Adipose tissue (tissue), 3 donors: ENCODE measurements around the gene GOLGB1. TPM values are rescaled to one million over a fixed set of nuclear protein-coding genes. Genes with fewer than 3 reads are reported as not detected.
"Not testable (repeated sequence)": the region's sequence is repeated elsewhere in the genome, so short reads cannot be mapped to it uniquely, and the experiment has no call there.

Experiments
- H3K27ac ChIP-seq: one replicate; pipeline ENCODE4 v1.5.1; 2013; ENCODE audit warnings: low read depth, low read length
- WGBS, 3 donors: extraction: QIAGEN DNeasy Blood & Tissue Kit; methylation state at CpG; one replicate each; pipeline ENCODE4 v1.1.7; 2013; 5-methylcytosine and 5-hydroxymethylcytosine counted together
- polyA plus RNA-seq, 3 donors: library from polyadenylated mRNA; stranded (reverse); fragments of 200-250 nt; gene quantifications; one replicate each; pipeline ENCODE4 v1.2.3, GENCODE V29; 2013
- donor health status: healthy with polysubstance abuse.
- donor health status: Bipolar disorder and iron deficiency.
- donor health status: healthy.

The GOLGB1 gene
- polyA plus RNA-seq, 3 donors, result 13.8 to 16.6 (median 14.4) TPM

DNA sequence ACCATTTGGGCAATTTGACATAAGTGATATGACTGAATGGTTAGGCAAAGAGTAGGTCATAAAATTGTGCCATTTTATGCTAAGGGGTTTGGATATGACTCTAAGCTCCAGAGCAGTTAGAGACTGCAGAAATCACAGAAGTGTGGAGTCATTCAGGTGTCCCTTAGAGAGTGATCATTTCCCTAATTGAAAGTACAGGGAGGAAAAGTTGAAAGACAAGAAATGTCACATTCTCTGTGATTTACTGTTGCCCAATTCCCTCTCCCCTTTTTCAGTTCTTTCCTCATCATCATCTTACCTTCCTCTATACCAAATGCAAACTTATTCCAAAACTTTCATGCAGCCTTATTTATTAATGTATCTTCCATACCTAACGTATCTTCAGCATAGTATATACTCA, 2.7 kb upstream of the GOLGB1 start:
- 79 to 94% (median 85%) methylated on average over 1 of the region's 1 CpG for WGBS, 3 donors
- no peak overlapping the region for H3K27ac ChIP-seq

- H3K27ac ChIP-seq, result no peak overlapping the region
- 1 to 3% (median 2%) methylated on average over 9 of the region's 9 CpGs for WGBS, 3 donors
These were observed 510 bp upstream of the GOLGB1 start for GRCh38 chr3:121750087-121750415.

- H3K27ac ChIP-seq, result no peak overlapping the region
- 0 to 1% (median 1%) methylated on average over 17 of the region's 17 CpGs for WGBS, 3 donors
These were observed 763 bp downstream of the GOLGB1 start for GRCh38 chr3:121748680-121749275.

GRCh38 chr3:121747976-121748375, 1.6 kb downstream of the GOLGB1 start:
- no peak overlapping the region for H3K27ac ChIP-seq

GRCh38 chr3:121743106-121743505, 6.4 kb downstream of the GOLGB1 start:
- 96 to 100% (median 97%) methylated on average over 2 of the region's 2 CpGs for WGBS, 3 donors
- H3K27ac ChIP-seq, result not testable (repeated sequence)

More at GRCh38 chr3:121747976-121748375, 1.6 kb downstream of the GOLGB1 start:
- 11 to 38% (median 30%) methylated on average over 3 of the region's 3 CpGs for WGBS, 3 donors

DNA sequence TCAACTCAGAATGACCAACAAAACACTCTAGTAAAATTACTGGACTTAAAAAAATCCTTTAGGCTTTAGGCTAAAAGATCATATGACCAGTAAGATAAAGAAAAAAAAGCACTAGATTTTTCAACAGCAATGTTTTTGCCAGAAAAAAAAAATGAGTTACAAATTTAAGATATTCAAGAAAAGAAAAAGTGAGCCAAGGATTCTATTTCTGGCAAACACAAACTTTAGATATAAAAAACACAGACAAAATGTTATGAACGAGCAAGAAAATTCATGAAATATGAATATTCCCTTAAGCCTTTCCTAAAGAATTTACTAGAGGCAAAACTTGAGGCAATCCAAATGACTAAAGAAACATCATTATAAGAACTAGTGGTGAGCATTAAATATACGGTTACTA, 8.6 kb downstream of the GOLGB1 start:
- H3K27ac ChIP-seq, result no peak overlapping the region
- WGBS, 3 donors, result 57 to 67% (median 65%) methylated on average over 2 of the region's 2 CpGs

DNA sequence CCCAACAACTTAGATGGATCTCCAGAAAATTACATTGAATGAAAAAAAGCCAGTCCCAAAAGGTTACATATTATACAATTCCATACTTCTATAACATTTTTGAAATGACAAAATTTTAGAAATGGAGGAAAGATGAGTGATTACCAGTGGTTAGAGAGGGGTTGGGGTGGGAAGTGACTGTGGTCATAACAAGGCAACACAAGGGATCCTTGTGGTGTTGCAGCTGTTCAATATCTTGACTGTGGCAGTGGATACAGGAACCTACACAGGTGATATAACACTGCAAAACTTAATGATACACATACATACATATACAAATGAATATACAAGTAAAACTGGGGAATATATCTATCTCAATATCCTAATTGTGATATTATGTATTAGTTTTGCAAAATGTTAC, 9.6 kb downstream of the GOLGB1 start:
- no peak overlapping the region for H3K27ac ChIP-seq

DNA sequence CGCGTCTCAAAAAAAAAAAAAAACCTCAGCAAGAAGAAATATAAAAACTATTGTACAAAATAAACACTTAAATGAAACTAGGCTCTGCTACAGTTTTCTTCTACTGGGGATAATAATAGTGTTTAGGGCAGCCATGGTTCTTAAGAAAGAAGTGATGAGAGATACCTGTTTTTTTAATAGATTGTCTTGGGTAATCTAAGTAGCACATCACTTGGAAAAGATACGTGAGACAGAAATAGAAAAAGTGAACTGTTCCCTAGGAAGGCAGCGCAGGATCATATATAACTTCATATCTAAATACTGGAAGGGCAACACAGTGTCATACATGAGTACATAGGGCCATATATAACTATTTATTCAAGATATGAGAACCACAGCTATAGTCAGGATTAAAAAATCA, 11.9 kb downstream of the GOLGB1 start:
- 95 to 96% (median 95%) methylated on average over 4 of the region's 4 CpGs for WGBS, 3 donors
- H3K27ac ChIP-seq, result no peak overlapping the region

DNA sequence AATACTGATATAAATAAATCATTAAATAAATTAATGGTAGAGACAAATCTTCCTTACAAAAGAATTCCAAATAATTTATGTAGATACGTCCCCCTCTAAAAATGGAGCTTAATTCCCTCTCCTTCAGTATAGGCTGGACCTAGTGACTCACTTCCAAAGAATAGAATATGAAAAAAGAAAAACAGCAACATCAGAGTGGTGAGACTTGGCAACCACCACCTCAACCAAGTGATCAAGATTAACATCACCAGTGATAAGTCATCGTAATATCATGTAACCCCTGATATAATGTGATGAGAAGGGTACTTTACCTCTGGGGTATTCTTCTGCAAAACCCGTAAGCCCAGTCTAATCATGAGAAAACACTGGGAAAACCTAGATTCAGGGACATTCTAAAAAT, 13.4 kb downstream of the GOLGB1 start:
- no peak overlapping the region for H3K27ac ChIP-seq
- 83 to 91% (median 86%) methylated on average over 3 of the region's 3 CpGs for WGBS, 3 donors

- no peak overlapping the region for H3K27ac ChIP-seq
These were observed 14.4 kb downstream of the GOLGB1 start for GRCh38 chr3:121735047-121735696.

DNA sequence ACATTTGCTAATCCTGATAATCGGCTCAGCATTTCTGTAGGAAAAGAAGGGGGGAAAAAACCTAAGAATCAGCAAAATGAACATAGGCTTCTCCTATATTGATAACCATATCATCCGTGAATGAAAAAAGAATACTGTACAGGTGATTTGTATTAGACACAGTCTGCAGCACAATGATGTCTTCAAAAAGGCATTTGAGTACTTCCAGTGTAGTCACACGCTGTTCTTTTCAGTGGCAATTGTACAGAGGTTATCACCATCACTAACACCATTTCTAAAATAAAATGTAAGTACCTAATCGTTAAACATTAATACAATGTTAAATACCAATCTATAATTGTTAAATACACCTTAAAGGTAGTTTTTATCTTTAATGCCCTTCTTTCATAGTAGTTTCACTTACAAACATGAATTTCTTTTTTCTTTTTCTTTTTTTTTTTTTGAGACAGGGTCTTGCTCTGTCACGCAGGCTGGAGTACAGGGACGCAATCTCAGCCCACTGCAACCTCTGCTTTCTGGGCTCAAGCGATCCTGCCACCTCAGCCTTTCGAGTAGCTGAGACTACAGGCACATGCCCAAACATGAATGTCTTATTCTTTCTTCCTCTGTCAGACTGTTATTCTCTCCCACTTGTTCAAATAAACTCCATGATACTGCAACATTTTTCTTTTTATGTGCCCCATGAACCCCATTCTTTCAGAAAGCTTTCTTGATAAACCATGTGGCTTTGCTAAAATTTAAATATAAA, 18.4 kb downstream of the GOLGB1 start:
- 82 to 92% (median 92%) methylated on average over 8 of the region's 8 CpGs for WGBS, 3 donors
- no peak overlapping the region for H3K27ac ChIP-seq

DNA sequence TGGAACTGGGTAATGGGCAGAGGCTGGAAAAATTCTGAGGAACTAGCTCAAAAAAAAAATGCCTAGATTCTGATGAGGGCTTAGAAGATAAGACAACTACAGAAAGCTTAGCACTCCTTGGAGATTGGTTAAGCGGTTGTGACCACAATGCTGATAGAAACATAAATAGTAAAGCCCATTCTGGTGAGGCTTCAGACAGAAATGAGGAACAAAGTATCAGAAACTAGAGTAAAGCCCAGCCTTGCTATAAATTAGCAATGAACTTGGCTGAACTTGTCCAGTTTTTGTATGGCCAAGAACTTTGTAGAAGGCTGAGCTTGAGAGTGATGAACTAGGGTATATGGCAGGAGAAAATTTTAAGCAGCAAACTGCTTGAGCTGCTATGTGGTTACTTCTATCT, 25.4 kb downstream of the GOLGB1 start:
- no peak overlapping the region for H3K27ac ChIP-seq
- WGBS, 3 donors, result 86 to 93% (median 91%) methylated on average over 1 of the region's 1 CpG

DNA sequence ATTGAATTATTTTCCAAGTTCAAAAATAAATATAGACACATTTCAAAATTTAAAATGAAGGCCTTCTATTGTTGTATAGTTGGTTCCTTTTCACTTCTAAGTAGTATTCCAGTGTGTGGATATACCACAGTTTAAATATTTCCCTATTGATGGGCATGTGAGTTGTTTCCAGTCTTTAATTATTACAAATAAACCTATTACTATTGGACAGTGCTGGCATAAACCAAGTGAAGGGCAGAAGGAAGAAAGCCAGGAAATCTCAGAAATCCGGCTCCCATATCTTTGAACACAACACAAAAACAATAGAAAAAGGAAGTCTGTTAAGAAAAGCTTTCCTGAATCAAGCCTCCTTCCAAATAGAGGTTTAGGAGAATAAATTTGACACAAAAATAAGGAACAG, 26.1 kb downstream of the GOLGB1 start:
- no peak overlapping the region for H3K27ac ChIP-seq
- WGBS, 3 donors, result 76 to 88% (median 79%) methylated on average over 1 of the region's 1 CpG

- WGBS, 3 donors, result 82 to 98% (median 85%) methylated on average over 1 of the region's 1 CpG
- no peak overlapping the region for H3K27ac ChIP-seq
These were observed 27.1 kb downstream of the GOLGB1 start for GRCh38 chr3:121722411-121722810.

GRCh38 chr3:121720163-121720562, 29.4 kb downstream of the GOLGB1 start:
- H3K27ac ChIP-seq, result no peak overlapping the region

GRCh38 chr3:121719423-121719822, 30.1 kb downstream of the GOLGB1 start:
- no peak overlapping the region for H3K27ac ChIP-seq
- WGBS, 3 donors, result 83 to 97% (median 95%) methylated on average over 5 of the region's 5 CpGs

DNA sequence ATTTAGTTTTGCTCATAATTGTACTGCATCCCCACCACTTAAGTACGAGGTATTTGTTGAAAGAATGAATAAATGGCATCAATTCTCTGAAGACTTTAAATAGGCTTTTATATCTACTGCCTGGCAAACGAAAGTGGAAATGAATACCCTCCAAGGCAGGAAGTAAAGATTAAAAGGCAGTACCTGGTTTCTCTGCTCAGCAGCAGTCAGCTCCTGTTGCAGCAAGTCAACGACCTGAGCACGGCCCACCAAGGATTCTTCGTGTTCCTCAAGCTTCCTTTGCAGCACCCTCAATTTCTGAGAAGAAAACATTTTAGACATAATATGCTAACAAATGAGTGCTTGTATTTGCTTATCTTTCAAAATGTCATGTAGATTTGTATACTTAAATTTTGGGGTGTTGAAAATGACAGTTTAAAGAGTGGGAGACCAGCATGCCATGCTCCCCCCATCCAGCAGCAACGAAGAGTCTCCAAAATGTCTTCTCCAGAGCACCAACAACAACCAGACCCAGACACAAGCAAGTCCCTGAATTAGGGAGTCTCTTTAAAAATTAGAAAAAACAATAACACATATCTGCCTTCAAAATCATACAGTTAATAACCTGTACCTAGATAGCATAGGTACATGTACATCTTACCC, 31.2 kb downstream of the GOLGB1 start:
- H3K27ac ChIP-seq, result no peak overlapping the region
- 78 to 89% (median 87%) methylated on average over 6 of the region's 6 CpGs for WGBS, 3 donors

GRCh38 chr3:121710347-121710746, 39.2 kb downstream of the GOLGB1 start:
- 44 to 96% (median 75%) methylated on average over 1 of the region's 1 CpG for WGBS, 3 donors
- H3K27ac ChIP-seq, result no peak overlapping the region

DNA sequence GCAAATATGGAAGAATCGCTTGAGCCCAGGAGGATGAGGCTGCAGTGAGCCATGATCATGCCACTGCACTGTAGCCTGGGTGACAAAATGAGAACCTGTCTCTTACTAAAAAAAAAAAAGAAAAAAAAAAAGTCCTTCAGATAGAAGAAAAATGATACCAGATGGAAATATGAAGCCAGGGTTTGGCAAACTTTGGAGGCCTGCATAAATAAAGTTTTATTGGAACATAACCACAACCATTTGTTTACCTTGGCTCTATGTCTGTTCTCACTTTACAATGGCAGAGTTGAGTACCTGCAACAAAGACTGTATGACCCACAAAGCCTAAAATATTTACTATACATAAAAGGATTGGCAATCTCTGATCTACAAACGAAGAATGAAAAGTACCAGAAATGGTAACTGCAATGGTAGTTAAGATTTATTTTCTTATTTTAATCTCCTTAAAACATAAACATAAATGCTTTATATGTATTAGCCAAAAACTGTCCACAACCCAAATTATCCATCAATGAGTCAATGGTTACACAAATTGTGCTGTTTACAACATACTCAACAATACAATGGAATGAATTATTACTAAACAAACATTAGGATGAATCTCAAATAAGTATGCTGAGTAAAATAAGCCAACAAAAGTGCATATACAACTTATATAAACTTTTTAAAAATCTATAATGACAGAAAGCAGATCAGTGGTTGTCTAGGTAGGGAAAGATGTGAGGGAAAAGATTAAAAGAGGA, 41.8 kb downstream of the GOLGB1 start:
- no peak overlapping the region for H3K27ac ChIP-seq
- 94 to 99% (median 97%) methylated on average over 2 of the region's 2 CpGs for WGBS, 3 donors
